ENCODE results near the gene HECTD4. TPM values are rescaled to one million over a fixed set of nuclear protein-coding genes. Genes with fewer than 3 reads are reported as not detected.

Gene HECTD4
- total RNA-seq, 1 experiment from 2014 or later = 24.6 TPM

DNA sequence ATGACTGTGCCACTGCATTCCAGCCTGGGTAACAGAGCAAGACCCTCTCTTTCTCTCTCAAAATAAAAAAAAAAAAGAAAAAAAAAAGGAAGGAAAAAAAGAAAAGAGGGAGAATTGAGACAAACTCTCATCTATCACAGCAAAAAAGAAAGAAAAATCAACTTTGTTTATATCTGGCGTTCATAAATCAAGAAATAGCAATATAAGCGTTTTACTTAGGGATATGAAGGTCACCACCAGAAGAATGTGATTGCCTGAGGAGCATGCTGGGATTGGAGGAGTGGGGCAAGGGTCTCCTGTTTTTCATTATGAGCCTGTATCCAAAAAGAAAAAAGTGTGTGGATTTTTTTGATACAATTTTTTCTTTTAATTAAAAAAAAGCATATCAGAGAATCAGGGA, 78.4 kb downstream of the HECTD4 start:
- Histone ChIP-seq H3K27ac (ENCODE audit: low read length) (peak overlapping the region; percentile 23; the same call in 1 of the 2 replicates), H3K36me3 (ENCODE audit: low read depth, low read length) (peaks cover 9% of the 10 kb centered on the region; the same call in 1 of the 2 replicates), H3K4me2 (ENCODE audit: low read length) (no peak overlapping the region), H3K9me2 (replicated peaks; ENCODE audit: low read length) (no peaks in the 10 kb centered on the region), H3K9ac (ENCODE audit: low read length) (no peak overlapping the region), H3K9me3 (ENCODE audit: low read length) (no peaks in the 10 kb centered on the region), H3F3A (ENCODE audit: low read length, unreplicated experiment) (no peaks in the 10 kb centered on the region), H3K4me3 (ENCODE audit: low read length) (no peak overlapping the region), H2AFZ (ENCODE audit: low read length) (no peak overlapping the region), H3K4me1 (ENCODE audit: insufficient read depth, low read length) (peaks cover 4% of the 10 kb centered on the region), H3K27me3 (ENCODE audit: low read length) (no peaks in the 10 kb centered on the region), H4K20me1 (ENCODE audit: low read length) (no peaks in the 10 kb centered on the region), H3K79me2 (ENCODE audit: low read length) (no peaks in the 10 kb centered on the region)
- DNase-seq (no peak), ATAC-seq (no peak)
- ChIA-PET CTCF (no interaction called here), POLR2A (ENCODE audit: unreplicated experiment) (interaction anchor here (0.6 kb wide), 1 partner anchor 88 kb away, joined by 7 read pairs; no protein-coding TSS in a partner anchor)
- intact Hi-C loops (cut with micrococcal nuclease) = loop anchor here (2.0 kb wide), 1 partner anchor 19 kb away; no protein-coding TSS in a partner anchor
- no TSS peak for BruUV-seq (replicated peaks)
- no peak for TF ChIP-seq EZH2phosphoT487 (IDR thresholded peaks at IDR 0.05; ENCODE audit: borderline replicate concordance, low read length)
- TF ChIP-seq EZH2 (IDR thresholded peaks at IDR 0.05; ENCODE audit: low read length, unreplicated experiment) = no peak
- TF ChIP-seq, protein P1, sequence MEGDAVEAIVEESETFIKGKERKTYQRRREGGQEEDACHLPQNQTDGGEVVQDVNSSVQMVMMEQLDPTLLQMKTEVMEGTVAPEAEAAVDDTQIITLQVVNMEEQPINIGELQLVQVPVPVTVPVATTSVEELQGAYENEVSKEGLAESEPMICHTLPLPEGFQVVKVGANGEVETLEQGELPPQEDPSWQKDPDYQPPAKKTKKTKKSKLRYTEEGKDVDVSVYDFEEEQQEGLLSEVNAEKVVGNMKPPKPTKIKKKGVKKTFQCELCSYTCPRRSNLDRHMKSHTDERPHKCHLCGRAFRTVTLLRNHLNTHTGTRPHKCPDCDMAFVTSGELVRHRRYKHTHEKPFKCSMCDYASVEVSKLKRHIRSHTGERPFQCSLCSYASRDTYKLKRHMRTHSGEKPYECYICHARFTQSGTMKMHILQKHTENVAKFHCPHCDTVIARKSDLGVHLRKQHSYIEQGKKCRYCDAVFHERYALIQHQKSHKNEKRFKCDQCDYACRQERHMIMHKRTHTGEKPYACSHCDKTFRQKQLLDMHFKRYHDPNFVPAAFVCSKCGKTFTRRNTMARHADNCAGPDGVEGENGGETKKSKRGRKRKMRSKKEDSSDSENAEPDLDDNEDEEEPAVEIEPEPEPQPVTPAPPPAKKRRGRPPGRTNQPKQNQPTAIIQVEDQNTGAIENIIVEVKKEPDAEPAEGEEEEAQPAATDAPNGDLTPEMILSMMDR (conservative IDR thresholded peaks at IDR 0.05; ENCODE audit: low read depth, low read length) = no peak

DNA sequence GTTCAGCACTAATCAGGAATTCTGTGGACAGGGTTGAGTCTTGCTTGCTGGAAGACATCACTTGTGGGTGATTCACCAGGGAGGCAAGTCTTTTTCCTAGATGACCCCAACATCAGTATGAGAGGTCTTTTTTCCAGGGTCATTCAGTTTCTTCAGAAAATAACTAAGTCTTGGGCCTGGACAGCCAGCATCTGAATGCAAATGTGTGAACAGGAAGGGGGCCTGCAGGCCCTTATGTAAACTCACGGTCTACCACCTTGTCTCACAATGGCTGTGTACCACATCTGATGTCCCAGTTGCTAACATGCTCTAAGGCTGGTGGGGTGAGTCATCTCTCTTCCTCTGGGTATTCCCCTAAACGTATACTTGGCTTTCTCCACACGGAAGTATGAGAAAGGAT, 79.2 kb downstream of the HECTD4 start:
- TF ChIP-seq EZH2phosphoT487 (IDR thresholded peaks at IDR 0.05; ENCODE audit: borderline replicate concordance, low read length) (no peak), EZH2 (IDR thresholded peaks at IDR 0.05; ENCODE audit: low read length, unreplicated experiment) (no peak)
- TF ChIP-seq, protein P1 (conservative IDR thresholded peaks at IDR 0.05; ENCODE audit: low read depth, low read length) = no peak
- intact Hi-C loops (cut with micrococcal nuclease) = loop anchor here (2.0 kb wide), 1 partner anchor 20 kb away; no protein-coding TSS in a partner anchor
- Histone ChIP-seq H3K4me2 (ENCODE audit: low read length) (no peak overlapping the region), H3K4me1 (ENCODE audit: insufficient read depth, low read length) (peaks cover 4% of the 10 kb centered on the region), H4K20me1 (ENCODE audit: low read length) (no peaks in the 10 kb centered on the region), H3F3A (ENCODE audit: low read length, unreplicated experiment) (no peaks in the 10 kb centered on the region), H3K27ac (ENCODE audit: low read length) (peak overlapping the region; percentile 26), H3K9ac (ENCODE audit: low read length) (no peak overlapping the region), H3K9me2 (replicated peaks; ENCODE audit: low read length) (no peaks in the 10 kb centered on the region), H3K79me2 (ENCODE audit: low read length) (no peaks in the 10 kb centered on the region), H2AFZ (ENCODE audit: low read length) (no peak overlapping the region), H3K4me3 (ENCODE audit: low read length) (no peak overlapping the region), H3K36me3 (ENCODE audit: low read depth, low read length) (peaks cover 9% of the 10 kb centered on the region; the same call in 1 of the 2 replicates), H3K27me3 (ENCODE audit: low read length) (no peaks in the 10 kb centered on the region), H3K9me3 (ENCODE audit: low read length) (no peaks in the 10 kb centered on the region)
- ATAC-seq = peak; percentile 95
- ChIA-PET POLR2A (ENCODE audit: unreplicated experiment) (no interaction called here), CTCF (no interaction called here)
- BruUV-seq (replicated peaks) = no TSS peak
- peak; percentile 65 for DNase-seq

DNA sequence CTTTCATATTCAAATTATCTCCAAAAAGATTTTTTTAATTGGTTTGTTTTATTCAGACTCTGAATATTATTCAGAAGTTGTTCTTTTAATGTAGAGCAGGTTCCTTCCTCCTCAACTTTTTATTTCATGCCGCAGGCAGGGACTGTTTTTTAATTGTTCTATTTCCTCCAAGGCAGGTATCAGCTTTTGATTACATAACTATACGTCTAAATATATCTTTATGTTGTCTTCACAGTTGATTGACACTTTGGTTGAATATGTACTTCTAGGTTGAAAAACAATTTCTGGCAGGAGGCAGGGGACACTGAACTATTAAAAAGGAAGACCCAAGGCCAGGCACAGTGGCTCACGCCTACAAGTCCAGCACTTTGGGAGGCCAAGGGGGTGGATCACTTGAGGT, 82.5 kb downstream of the HECTD4 start:
- DNase-seq (no peak), ATAC-seq (no peak)
- Histone ChIP-seq H3K4me3 (ENCODE audit: low read length) (no peak overlapping the region), H3K36me3 (ENCODE audit: low read depth, low read length) (peaks cover 8% of the 10 kb centered on the region; the same call in 1 of the 2 replicates), H3K27ac (ENCODE audit: low read length) (no peak overlapping the region), H3K9me2 (replicated peaks; ENCODE audit: low read length) (no peaks in the 10 kb centered on the region), H3K9me3 (ENCODE audit: low read length) (no peaks in the 10 kb centered on the region), H3K27me3 (ENCODE audit: low read length) (no peaks in the 10 kb centered on the region), H2AFZ (ENCODE audit: low read length) (no peak overlapping the region), H3K4me2 (ENCODE audit: low read length) (no peak overlapping the region), H3K4me1 (ENCODE audit: insufficient read depth, low read length) (peaks cover 4% of the 10 kb centered on the region), H3K9ac (ENCODE audit: low read length) (no peak overlapping the region), H4K20me1 (ENCODE audit: low read length) (no peaks in the 10 kb centered on the region), H3K79me2 (ENCODE audit: low read length) (no peaks in the 10 kb centered on the region), H3F3A (ENCODE audit: low read length, unreplicated experiment) (no peaks in the 10 kb centered on the region)
- ChIA-PET POLR2A (ENCODE audit: unreplicated experiment) (no interaction called here), CTCF (no interaction called here)
- no TSS peak for BruUV-seq (replicated peaks)
- TF ChIP-seq EZH2phosphoT487 (IDR thresholded peaks at IDR 0.05; ENCODE audit: borderline replicate concordance, low read length) = no peak
- TF ChIP-seq, protein P1 (conservative IDR thresholded peaks at IDR 0.05; ENCODE audit: low read depth, low read length) = no peak
- no peak for TF ChIP-seq EZH2 (IDR thresholded peaks at IDR 0.05; ENCODE audit: low read length, unreplicated experiment)
- intact Hi-C loops (cut with micrococcal nuclease) = no loop called here

All from PC-3 (cell line).